HCT116 (cell line): ENCODE results near the gene AGRP.

Source experiments
- EZH2 ChIP-seq: fragments of 200-600 bp; sonication (generic); IDR thresholded peaks from 2 replicates; pipeline ENCODE4 v1.6.1; 2017; ENCODE audit warnings: antibody characterized with exemption, mixed run types
- EZH2phosphoT487 ChIP-seq: fragments of 200-600 bp; IDR thresholded peaks from 2 replicates; pipeline ENCODE4 v1.6.1; 2018; ENCODE audit warnings: antibody characterized with exemption, borderline replicate concordance
- POLR2A ChIP-seq: IDR thresholded peaks from 2 replicates; pipeline ENCODE4 v1.7.0; 2011; ENCODE audit warnings: borderline replicate concordance; ENCODE audit not compliant: insufficient read depth, insufficient read length; ENCODE audit errors: extremely low read depth
- SIN3A ChIP-seq: IDR thresholded peaks from 2 replicates; pipeline ENCODE4 v1.6.1; 2012; ENCODE audit warnings: low read depth
- TF ChIP-seq, protein P1 (sequence below), 3 experiments: fragments of 200-600 bp in 1 of 3; sonication (generic) in 1 of 3; IDR thresholded peaks in 2 of 3; conservative IDR thresholded peaks in 1 of 3; 2 replicates each; pipeline ENCODE4 v1.5.1; 2012 to 2017; ENCODE audit warnings: low read depth in 2 of 3, low read length in 2 of 3, antibody characterized with exemption in 1 of 3, borderline replicate concordance in 1 of 3, control low read depth in 1 of 3, mild to moderate bottlenecking in 1 of 3, mixed read lengths in 1 of 3, mixed run types in 1 of 3, moderate library complexity in 1 of 3; ENCODE audit not compliant: insufficient read depth in 1 of 3

DNA sequence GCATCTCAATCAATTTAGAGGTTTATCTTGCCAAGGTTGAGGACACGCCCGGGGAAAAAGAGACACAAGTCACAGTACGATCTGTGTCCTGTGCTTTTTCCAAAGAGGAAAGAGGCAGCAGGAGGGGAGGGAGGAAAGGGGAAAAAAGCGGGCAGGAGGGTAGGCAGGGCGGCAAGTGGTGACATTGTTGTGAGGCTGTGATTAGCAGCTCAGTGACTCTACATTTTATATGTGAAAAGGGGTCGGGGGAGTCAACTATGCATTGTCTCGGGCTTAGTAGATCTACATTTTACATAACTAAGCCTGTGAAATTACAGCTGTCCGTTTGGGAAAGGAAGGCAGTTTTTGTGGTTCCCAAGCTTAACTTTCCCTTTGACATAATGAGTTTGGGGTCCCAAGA, 23.1 kb upstream of the AGRP start:
- TF ChIP-seq SIN3A (no peak), POLR2A (no peak), EZH2 (no peak), EZH2phosphoT487 (no peak)
- TF ChIP-seq, protein P1, sequence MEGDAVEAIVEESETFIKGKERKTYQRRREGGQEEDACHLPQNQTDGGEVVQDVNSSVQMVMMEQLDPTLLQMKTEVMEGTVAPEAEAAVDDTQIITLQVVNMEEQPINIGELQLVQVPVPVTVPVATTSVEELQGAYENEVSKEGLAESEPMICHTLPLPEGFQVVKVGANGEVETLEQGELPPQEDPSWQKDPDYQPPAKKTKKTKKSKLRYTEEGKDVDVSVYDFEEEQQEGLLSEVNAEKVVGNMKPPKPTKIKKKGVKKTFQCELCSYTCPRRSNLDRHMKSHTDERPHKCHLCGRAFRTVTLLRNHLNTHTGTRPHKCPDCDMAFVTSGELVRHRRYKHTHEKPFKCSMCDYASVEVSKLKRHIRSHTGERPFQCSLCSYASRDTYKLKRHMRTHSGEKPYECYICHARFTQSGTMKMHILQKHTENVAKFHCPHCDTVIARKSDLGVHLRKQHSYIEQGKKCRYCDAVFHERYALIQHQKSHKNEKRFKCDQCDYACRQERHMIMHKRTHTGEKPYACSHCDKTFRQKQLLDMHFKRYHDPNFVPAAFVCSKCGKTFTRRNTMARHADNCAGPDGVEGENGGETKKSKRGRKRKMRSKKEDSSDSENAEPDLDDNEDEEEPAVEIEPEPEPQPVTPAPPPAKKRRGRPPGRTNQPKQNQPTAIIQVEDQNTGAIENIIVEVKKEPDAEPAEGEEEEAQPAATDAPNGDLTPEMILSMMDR (IDR thresholded peaks at IDR 0.05 in 2 of 3, conservative IDR thresholded peaks at IDR 0.05 in 1 of 3; ENCODE audit: borderline replicate concordance in 1 of 3, insufficient read depth in 1 of 3, low read depth in 2 of 3, low read length in 2 of 3) = no peak
